PC-9 (cell line): ENCODE measurements around the gene FAM234A. TPM values are rescaled to one million over a fixed set of nuclear protein-coding genes. Genes with fewer than 3 reads are reported as not detected.
"Not testable (repeated sequence)": the region's sequence is repeated elsewhere in the genome, so short reads cannot be mapped to it uniquely, and the experiment has no call there.

Experiments
- BruUV-seq: library from RNA; stranded (reverse); fragments of 400-500 nt; replicated peaks from 2 replicates; lab custom pipeline; 2021; lab: Mats Ljungman, UMichigan
- CTCF ChIA-PET: fragments of 300-600 bp; sonication (Branson Sonifier 250); formaldehyde crosslinking; loops from one replicate; lab custom pipeline; 2022; ENCODE audit warnings: antibody characterized with exemption; lab: Charles Lee
- POLR2A ChIA-PET: fragments of 300-600 bp; sonication (Branson Sonifier 250); formaldehyde crosslinking; loops from one replicate; lab custom pipeline; 2022; ENCODE audit warnings: antibody characterized with exemption; ENCODE audit not compliant: unreplicated experiment; lab: Charles Lee
- DNase-seq, 2 experiments: peaks; one replicate each; pipeline versions ENCODE4 v3.0.0 to v3.0.0-alpha.2; 2015 to 2022; ENCODE audit warnings: mixed read lengths in 1 of 2
- H2AFZ ChIP-seq: fragments of 200-600 bp; sonication (generic); 2 replicates; pipeline ENCODE4 v1.8.1; 2017; ENCODE audit warnings: antibody characterized with exemption
- H3F3A ChIP-seq: fragments of 200-600 bp; sonication (generic); 2 replicates; pipeline ENCODE4 v1.8.1; 2017; ENCODE audit warnings: antibody characterized with exemption, mild to moderate bottlenecking, low read depth; ENCODE audit not compliant: insufficient read depth
- H3K27ac ChIP-seq: fragments of 200-600 bp; sonication (generic); 2 replicates; pipeline ENCODE4 v1.6.1; 2016; ENCODE audit warnings: mixed run types
- H3K27me3 ChIP-seq: fragments of 200-600 bp; sonication (generic); 2 replicates; pipeline ENCODE4 v1.6.1; 2016; ENCODE audit warnings: low read depth, mixed run types; ENCODE audit not compliant: insufficient read depth
- H3K36me3 ChIP-seq: fragments of 200-600 bp; sonication (generic); 2 replicates; pipeline ENCODE4 v1.6.1; 2016; ENCODE audit warnings: low read depth, mixed run types
- H3K4me1 ChIP-seq: fragments of 200-600 bp; sonication (generic); replicated peaks from 2 replicates; pipeline ENCODE4 v1.6.1; 2016; ENCODE audit warnings: mixed run types; ENCODE audit not compliant: insufficient read depth
- H3K4me2 ChIP-seq: fragments of 200-600 bp; sonication (generic); 2 replicates; pipeline ENCODE4 v1.6.1; 2017; ENCODE audit warnings: mixed run types
- H3K4me3 ChIP-seq: fragments of 200-600 bp; sonication (generic); 2 replicates; pipeline ENCODE4 v1.6.1; 2016; ENCODE audit warnings: mixed run types
- H3K79me2 ChIP-seq: fragments of 200-600 bp; sonication (generic); 2 replicates; pipeline ENCODE4 v1.6.1; 2017; ENCODE audit warnings: low read depth, mixed run types
- H3K9me2 ChIP-seq: fragments of 200-600 bp; sonication (generic); 2 replicates; pipeline ENCODE4 v1.8.1; 2017; ENCODE audit warnings: mild to moderate bottlenecking; ENCODE audit not compliant: insufficient read depth
- H3K9me3 ChIP-seq: fragments of 200-600 bp; sonication (generic); 2 replicates; pipeline ENCODE4 v1.8.1; 2016; ENCODE audit warnings: low read depth; ENCODE audit not compliant: insufficient read depth
- H4K20me1 ChIP-seq: fragments of 200-600 bp; sonication (generic); 2 replicates; pipeline ENCODE4 v1.8.1; 2017; ENCODE audit not compliant: insufficient read depth
- CTCF ChIP-seq: fragments of 200-600 bp; sonication (generic); conservative IDR thresholded peaks from 2 replicates; pipeline ENCODE4 v1.6.1; 2017; ENCODE audit warnings: mixed run types, antibody characterized with exemption, mild to moderate bottlenecking, moderate library complexity
- EZH2 ChIP-seq: fragments of 200-600 bp; sonication (generic); IDR thresholded peaks from 2 replicates; pipeline ENCODE4 v1.8.0; 2017; ENCODE audit warnings: antibody characterized with exemption, low read depth
- intact Hi-C: fragments of 100-400 bp; cut with micrococcal nuclease; formaldehyde crosslinking; loops from one replicate; pipeline ENCODE4 v1.10.0; 2022; ENCODE audit not compliant: unreplicated experiment
- total RNA-seq: library from RNA; stranded (reverse); gene quantifications from 2 replicates; pipeline ENCODE4 v1.2.3, GENCODE V29; 2021

The FAM234A gene
- total RNA-seq, 1 experiment from 2014 or later: 131 TPM

GRCh38 chr16:265711-266110, 31.1 kb downstream of the FAM234A start:
- H3K79me2 ChIP-seq: no peaks in the 10 kb centered on the region
- POLR2A ChIA-PET: interaction anchor here (0.5 kb wide), 1 partner anchor 10 kb away, joined by 4 read pairs; no protein-coding TSS in a partner anchor
- no peaks in the 10 kb centered on the region for H3K9me3 ChIP-seq
- CTCF ChIA-PET: no interaction called here
- H3K4me3 ChIP-seq: no peak overlapping the region
- no peak overlapping the region for H3K4me2 ChIP-seq
- H3F3A ChIP-seq: no peaks in the 10 kb centered on the region
- DNase-seq: no peak
- no peaks in the 10 kb centered on the region; the same call in 1 of the 2 replicates for H3K27me3 ChIP-seq
- intact Hi-C loops: no loop called here
- no peak overlapping the region for H2AFZ ChIP-seq
- no TSS peak for BruUV-seq
- H3K9me2 ChIP-seq: no peaks in the 10 kb centered on the region
- H3K36me3 ChIP-seq: no peaks in the 10 kb centered on the region
- H4K20me1 ChIP-seq: no peaks in the 10 kb centered on the region
- H3K4me1 ChIP-seq: no peaks in the 10 kb centered on the region
- TF ChIP-seq CTCF (no peak), EZH2 (no peak)
- H3K27ac ChIP-seq: no peak overlapping the region

GRCh38 chr16:266258-267164, 31.9 kb downstream of the FAM234A start:
- Histone ChIP-seq H3K9me2 (no peaks in the 10 kb centered on the region), H3K4me2 (no peak overlapping the region), H4K20me1 (no peaks in the 10 kb centered on the region), H3K36me3 (no peaks in the 10 kb centered on the region), H2AFZ (no peak overlapping the region), H3F3A (no peaks in the 10 kb centered on the region), H3K9me3 (no peaks in the 10 kb centered on the region), H3K4me1 (no peaks in the 10 kb centered on the region), H3K27ac (no peak overlapping the region), H3K27me3 (peaks cover 5% of the 10 kb centered on the region; the same call in 1 of the 2 replicates), H3K79me2 (no peaks in the 10 kb centered on the region), H3K4me3 (no peak overlapping the region)
- no peak for DNase-seq
- no TSS peak for BruUV-seq
- intact Hi-C loops: no loop called here
- ChIA-PET POLR2A (interaction anchor here (0.5 kb wide), 1 partner anchor 11 kb away, joined by 4 read pairs; no protein-coding TSS in a partner anchor), CTCF (no interaction called here)
- TF ChIP-seq CTCF: no peak
- no peak for TF ChIP-seq EZH2

GRCh38 chr16:267562-267961, 32.9 kb downstream of the FAM234A start:
- H3K4me2 ChIP-seq, H3F3A ChIP-seq, H3K36me3 ChIP-seq, BruUV-seq, intact Hi-C loops, DNase-seq, CTCF ChIA-PET, POLR2A ChIA-PET, H4K20me1 ChIP-seq, H3K27ac ChIP-seq, H3K79me2 ChIP-seq, H3K9me2 ChIP-seq, H3K4me1 ChIP-seq, H3K9me3 ChIP-seq, H3K27me3 ChIP-seq, H2AFZ ChIP-seq, H3K4me3 ChIP-seq: not testable (repeated sequence)
